H1 (cell line): Measurements from ENCODE around the gene SECISBP2L. TPM values are rescaled to one million over a fixed set of nuclear protein-coding genes. Genes with fewer than 3 reads are reported as not detected.

ENCODE experiments used
- CHD1 ChIP-seq: IDR thresholded peaks from 2 replicates; pipeline ENCODE4 v1.6.1; 2012; ENCODE audit warnings: low read depth, low read length, improper control_type of control experiment
- CHD2 ChIP-seq: IDR thresholded peaks from 2 replicates; pipeline ENCODE4 v1.6.1; 2012; ENCODE audit warnings: low read length, improper control_type of control experiment
- FOSL1 ChIP-seq: IDR thresholded peaks from 2 replicates; pipeline ENCODE4 v1.6.1; 2011; ENCODE audit warnings: mild to moderate bottlenecking, low read depth, low read length, moderate library complexity; ENCODE audit not compliant: insufficient read depth
- NRF1 ChIP-seq: IDR thresholded peaks from 2 replicates; pipeline ENCODE4 v1.6.1; 2011; ENCODE audit warnings: mild to moderate bottlenecking, low read depth, low read length, improper control_type of control experiment
- POU5F1 ChIP-seq: IDR thresholded peaks from 2 replicates; pipeline ENCODE4 v1.6.1; 2011; ENCODE audit warnings: low read depth, mild to moderate bottlenecking, low read length, moderate library complexity
- SP2 ChIP-seq: IDR thresholded peaks from 2 replicates; pipeline ENCODE4 v1.6.1; 2012; ENCODE audit warnings: mild to moderate bottlenecking, low read length, inconsistent platforms
- TAF7 ChIP-seq: optimal IDR thresholded peaks from 2 replicates; pipeline ENCODE3; 2011; ENCODE audit warnings: low read depth, mild to moderate bottlenecking, inconsistent platforms, low read length, moderate library complexity, borderline replicate concordance
- polyA plus RNA-seq, 7 experiments: library from polyadenylated mRNA; depleted of rRNA in 3 of 7; stranded (reverse) in 5 of 7; unstranded in 2 of 7; fragments of >200 nt in 5 of 7; fragments of 200-250 nt in 2 of 7; gene quantifications; 1 replicate in 5 of 7; 2 replicates in 1 of 7; 4 replicates in 1 of 7; pipeline versions ENCODE4 v1.2.1 to v1.2.3, GENCODE V29; 2011 to 2013; ENCODE audit warnings: missing spikeins in 2 of 7, mixed read lengths in 2 of 7
- total RNA-seq: library from RNA; stranded (reverse); fragmentation: NEBNext Ultra II Directional; extraction: Animal tissue kit (Norgen Biotek cat#: 25700); gene quantifications from 2 replicates; pipeline ENCODE4 v1.2.1, GENCODE V29; 2021
- TF ChIP-seq, protein P1 (sequence below): IDR thresholded peaks from 2 replicates; pipeline ENCODE4 v1.6.1; 2011; ENCODE audit warnings: low read depth, mild to moderate bottlenecking, low read length; ENCODE audit not compliant: insufficient read depth

The SECISBP2L gene
- total and polyA plus RNA-seq, 2 of the 8 experiments (the other 6 are each of a cell fraction or from before 2014, with no cell fraction given) = 7.6 to 22.8 TPM

GRCh38 chr15:49047456-49047855, 1.2 kb upstream of the SECISBP2L start (continued):
- TF ChIP-seq, protein P1, sequence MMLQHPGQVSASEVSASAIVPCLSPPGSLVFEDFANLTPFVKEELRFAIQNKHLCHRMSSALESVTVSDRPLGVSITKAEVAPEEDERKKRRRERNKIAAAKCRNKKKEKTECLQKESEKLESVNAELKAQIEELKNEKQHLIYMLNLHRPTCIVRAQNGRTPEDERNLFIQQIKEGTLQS = no peak
- no peak for TF ChIP-seq TAF7
- TF ChIP-seq CHD2 = no peak
- TF ChIP-seq NRF1 = no peak
- no peak for TF ChIP-seq SP2
- TF ChIP-seq CHD1 = no peak
- no peak for TF ChIP-seq FOSL1
- TF ChIP-seq POU5F1 = no peak
